HK-2 (cell line): Measurements from ENCODE around the gene TTF1.

Experiments
- DNase-seq: peaks from one replicate; pipeline ENCODE4 v3.0.0-alpha.2; 2018; ENCODE audit not compliant: unreplicated experiment

The TTF1 gene, protein sequence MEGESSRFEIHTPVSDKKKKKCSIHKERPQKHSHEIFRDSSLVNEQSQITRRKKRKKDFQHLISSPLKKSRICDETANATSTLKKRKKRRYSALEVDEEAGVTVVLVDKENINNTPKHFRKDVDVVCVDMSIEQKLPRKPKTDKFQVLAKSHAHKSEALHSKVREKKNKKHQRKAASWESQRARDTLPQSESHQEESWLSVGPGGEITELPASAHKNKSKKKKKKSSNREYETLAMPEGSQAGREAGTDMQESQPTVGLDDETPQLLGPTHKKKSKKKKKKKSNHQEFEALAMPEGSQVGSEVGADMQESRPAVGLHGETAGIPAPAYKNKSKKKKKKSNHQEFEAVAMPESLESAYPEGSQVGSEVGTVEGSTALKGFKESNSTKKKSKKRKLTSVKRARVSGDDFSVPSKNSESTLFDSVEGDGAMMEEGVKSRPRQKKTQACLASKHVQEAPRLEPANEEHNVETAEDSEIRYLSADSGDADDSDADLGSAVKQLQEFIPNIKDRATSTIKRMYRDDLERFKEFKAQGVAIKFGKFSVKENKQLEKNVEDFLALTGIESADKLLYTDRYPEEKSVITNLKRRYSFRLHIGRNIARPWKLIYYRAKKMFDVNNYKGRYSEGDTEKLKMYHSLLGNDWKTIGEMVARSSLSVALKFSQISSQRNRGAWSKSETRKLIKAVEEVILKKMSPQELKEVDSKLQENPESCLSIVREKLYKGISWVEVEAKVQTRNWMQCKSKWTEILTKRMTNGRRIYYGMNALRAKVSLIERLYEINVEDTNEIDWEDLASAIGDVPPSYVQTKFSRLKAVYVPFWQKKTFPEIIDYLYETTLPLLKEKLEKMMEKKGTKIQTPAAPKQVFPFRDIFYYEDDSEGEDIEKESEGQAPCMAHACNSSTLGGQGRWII

DNA sequence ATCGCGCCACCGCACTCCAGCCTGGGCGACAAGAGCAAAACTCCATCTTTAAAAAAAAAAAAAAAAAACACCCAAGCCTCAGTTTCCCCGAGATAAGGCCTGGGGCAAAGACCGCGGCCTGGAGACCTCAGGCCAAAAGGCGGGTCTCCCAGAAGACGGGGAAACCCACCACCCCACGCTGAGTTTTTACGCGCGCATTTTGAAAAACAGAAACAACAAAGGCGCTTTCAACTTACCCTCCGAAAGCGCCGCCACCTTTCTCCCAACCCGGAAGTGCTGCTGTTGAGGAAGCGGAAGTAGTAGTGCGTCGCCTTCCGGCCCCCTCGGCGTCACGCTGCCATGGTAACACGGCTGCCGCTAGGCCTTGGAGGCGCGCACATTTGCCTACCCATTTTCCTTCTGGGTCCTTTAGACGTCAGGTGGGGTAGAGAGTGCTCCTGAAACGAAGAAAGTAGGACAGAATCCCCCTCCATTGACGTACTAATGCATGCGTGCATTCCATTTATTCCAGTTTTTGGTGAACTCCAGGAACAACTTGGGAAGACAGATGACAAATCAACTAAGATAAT is at the start of gene TTF1:
TTF1 (minus strand) TSS at position 287 of the 569 bp plus-strand sequence. CDS start 4,019 bp downstream, outside the sequence.
- peak; percentile 83 for DNase-seq

DNA sequence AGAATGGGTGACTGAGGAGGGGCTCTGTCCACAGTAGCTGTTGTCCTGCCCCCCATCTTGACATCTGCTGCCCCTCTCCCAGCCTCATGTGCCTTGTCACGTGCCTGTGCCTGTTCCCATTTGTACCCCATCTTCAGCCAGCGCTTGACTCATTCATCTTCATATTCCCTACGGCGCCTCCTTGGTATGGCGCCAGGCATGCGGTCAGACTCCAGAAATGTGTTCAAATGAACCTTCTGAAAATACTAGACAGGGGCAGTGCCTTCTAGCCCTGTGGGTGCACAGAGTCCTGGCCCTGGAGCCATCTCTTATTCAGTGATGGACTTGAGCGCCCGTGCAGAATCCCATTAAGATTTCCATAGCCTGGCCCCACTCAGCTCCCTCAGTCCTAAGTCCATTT is 49.6 kb upstream of the TTF1 start:
- DNase-seq: no peak

DNA sequence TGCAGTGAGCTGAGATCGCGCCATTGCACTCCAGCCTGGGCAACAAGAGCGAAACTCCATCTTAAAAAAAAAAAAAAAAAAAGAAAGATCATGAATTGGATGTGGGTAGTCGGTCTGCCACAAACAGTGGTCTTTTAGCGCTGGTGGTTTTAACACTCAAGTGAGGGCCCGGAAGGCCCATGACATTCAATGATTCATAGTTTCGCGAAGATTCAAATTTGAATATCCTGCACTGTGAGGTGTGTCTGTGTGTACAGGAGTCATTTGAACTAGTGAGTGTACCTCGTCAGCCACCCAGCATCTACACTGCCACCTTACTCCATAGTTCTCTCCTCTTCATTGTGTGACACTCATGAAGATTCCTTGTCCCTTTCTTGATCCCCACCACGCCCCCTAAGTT is 44.6 kb upstream of the TTF1 start:
- DNase-seq: no peak

DNA sequence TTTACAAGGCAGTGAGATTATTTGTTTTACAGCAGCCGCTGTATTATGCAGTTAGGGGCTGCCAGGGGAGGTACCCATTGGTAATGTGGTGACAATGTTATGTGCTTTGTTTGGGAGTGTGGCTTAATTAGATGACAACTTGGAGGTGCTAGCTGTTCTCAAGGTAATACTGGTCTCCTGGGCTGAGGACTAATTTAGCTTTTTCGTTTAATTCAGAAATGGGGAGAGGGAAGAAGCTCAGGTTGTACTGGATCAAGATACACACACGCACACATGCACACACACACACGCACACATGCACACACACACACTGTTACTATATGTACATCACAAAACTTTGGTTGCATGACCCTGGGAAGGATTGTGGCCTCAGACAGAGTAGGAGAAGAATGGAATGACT is 41.3 kb upstream of the TTF1 start:
- no peak for DNase-seq

DNA sequence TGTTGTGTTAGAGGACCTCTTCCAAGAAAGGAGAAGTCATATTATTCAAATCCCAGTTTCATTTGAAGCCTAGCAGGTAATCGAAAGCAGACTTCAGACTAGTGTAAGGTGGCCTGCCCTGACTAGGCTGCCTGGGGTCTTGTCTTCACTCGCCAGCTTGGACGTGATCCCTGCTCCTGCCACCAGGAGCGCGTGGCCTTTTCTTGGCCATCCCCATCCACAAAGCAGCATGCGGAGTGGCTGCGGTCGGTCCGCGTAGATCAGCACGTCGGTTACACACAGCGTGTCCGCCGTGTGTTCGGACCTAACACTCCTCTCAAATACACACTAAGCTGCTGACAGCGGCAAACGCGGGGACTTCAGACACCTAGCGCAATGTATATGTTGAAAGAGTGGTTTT is 40.7 kb upstream of the TTF1 start:
- DNase-seq: no peak

DNA sequence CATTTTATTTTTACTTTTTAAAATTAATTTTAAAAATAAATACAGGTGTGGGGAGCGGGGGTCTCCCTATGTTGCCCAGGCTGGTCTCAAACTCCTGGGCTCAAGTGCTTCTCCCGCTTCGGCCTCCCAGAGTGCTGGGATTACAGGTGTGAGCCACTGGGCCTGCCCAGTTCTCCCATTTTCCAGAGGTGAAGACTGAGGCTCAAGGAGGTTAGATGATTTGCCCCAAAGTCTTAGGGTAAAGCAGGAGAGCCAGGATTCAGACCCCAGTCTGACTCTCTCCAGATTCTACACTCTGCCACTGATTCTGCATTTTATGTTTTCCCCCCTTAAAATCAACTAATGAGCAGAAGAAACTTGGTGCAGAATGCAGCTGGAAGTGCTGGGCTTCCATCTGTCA is 40.2 kb upstream of the TTF1 start:
- no peak for DNase-seq

DNA sequence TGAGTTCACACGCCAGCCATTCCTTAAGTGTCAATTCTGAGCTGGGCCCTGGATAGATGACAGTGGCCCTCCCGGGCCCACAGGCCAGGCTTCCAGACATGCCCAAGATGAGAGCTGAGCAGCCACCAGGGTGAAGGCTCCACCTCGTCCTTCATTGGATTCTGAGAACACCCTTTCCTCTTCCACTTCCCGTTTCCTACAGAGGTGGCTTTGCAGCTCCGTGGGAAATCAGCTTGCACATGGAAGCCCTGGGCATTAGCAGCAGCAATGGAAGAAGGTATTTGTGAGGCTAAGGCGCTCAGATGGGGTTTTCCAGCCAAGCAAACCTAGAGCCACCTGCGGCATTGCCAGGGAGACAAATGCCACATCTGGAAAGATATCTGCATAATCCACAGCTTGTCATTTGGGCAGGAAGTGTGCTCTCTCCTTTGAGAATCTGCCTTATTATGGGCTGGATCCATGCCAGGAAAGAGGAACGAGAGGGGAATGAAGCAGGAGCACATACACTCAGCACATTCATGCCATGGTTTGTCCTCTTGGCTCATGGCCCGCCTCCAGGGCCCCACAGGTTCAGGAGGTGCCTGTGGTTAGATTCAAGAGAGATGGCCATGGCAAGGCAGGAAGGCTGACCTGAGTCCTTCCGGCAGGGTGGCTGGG is 37.4 kb upstream of the TTF1 start:
- no peak for DNase-seq

DNA sequence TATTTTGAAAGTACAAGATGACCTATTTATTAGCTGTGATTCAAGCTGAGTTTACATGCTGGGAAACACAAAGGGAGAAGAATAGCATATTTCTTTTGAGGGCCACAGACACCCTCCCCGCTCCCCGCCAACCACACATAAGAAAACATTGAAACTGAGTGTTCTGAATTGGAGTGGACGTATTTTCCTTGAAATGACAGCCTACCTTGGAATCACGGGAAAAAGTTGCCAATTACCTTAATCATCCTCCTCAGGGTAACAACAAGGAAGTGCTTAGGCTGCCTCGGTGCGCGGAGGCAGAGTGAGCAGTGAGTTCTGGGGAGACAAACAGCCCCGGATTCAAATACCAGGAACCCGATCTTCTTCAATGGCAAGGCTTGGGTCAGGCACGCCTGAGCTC is 34.8 kb upstream of the TTF1 start:
- no peak for DNase-seq

DNA sequence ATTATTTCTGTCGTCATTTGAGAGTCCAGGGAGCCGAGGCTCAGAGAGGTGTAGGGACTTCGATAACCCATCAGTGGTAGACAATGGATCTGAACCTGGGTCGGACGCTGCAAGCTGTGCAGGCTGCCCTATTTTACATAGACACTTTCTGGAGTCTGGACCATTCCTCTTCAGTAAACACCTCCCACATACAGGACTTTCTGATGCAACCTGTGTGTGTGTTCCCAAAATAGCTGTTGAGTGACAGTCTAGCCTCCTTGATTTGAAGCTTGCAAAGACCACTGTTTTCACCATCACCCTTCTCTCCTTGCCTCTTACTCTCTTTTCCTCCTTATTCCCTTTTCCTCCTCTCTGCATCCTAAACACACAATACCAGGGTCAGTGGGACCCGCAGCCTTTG is 34.1 kb upstream of the TTF1 start:
- DNase-seq: no peak

DNA sequence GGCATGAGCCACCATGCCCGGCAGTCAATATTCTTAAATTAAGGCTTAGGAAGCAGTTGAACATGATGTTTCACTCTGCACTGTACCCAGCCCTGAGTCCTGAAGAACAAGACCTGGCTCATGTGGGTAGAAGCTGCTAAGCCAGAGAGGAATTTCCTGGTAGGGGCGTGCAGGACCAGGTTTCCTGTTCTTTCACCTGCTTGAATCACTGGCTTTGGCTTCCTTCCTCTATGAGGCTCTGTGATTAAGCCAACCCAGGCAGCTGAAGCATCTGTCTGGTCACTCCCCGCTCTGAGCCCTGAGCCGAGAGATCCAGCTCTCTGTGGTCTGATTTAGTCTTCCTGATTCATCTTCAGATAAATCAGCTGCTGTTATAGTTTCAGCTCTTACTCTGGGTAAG is 32.5 kb upstream of the TTF1 start:
- DNase-seq: no peak

DNA sequence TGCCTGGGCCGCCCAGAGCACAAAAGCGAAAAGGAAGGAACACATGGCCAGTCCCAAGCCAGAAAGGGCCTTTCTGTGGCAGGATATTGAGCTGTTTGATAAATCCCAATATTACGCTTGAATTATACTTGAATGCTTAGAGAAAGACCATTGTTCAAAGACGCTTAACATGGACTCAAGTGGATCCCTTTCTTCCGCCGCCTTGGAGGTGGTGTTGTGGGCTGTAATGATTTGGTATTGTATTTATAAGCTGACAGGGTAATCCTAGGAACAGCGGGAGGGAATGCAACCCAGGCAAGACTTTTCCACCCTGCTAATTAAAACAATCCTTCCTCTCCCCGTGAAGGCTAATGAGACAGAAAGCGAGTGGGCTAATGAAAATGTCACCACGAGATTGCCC is 28.2 kb upstream of the TTF1 start:
- no peak for DNase-seq

DNA sequence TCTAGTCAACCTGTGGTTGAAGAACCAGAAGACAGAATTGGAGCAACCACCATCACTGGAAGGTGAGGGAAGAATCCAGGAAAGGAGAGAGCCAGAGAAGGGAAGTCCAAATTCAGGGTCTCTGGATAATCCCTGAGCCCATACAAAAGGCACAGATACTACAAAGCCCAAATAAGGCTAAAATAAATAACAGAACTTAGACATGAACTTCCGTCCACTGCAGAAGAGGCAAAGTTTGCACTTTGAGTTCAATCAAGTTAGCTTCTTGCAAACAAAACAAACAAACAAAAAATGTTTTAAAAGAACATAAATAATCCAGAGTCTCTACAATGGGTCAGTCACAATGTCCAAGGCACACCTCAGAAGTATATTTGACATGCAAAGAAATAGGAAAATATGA is 24.4 kb upstream of the TTF1 start:
- no peak for DNase-seq

DNA sequence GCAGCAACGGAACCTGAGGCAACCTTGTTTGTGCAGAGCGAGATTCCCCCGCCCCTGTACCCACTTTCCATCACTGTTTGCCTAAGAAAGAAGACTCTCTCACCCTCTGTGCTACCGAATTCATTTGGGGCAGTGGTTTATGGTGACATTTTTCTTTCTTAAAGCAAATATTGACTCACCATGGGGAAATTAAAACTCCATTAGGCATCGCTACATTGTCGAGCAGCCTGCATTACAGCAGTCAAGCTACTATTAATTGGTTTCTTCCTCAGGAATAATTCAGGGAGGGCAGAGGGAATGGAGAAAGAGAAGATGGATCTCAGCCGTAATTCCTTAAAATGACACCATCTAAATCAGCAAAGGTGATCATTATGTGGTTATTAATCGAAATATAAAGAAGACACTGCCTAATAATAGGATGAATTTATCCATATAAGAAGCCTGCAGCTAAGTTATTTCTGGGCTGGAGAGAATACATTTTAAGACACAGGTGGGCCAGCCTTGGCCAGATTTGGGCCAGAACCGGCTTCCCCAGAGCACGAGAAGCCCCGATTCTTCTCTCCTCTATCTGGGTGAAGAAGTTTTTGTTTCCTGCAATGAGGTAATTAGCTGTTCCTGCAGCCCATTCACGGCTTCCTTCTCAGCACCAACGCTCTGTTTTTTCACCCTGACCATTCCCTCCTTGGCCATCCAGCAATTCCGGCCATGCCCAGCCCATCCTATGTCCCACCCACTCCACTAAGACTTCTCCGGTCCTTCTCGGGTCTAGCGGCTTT is 20.2 kb upstream of the TTF1 start:
- DNase-seq: no peak

DNA sequence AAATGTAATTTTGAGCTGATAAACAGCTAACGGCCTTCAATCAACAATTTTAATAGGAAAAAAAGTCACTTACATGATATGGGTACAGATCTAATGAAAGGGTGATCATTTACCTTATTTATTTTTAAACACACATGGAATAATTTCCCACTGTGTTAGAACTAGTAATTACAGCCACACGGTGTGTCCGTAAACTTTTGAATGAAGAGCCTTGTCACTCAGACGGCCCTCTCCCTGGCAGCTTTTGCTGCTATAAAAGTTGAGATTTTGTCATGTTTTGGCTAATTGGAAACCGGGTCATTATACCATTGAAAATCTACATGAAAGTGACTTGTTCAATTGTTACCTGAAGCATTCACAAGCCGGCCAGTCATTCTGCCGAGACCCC is 19.0 kb upstream of the TTF1 start:
- no peak for DNase-seq

DNA sequence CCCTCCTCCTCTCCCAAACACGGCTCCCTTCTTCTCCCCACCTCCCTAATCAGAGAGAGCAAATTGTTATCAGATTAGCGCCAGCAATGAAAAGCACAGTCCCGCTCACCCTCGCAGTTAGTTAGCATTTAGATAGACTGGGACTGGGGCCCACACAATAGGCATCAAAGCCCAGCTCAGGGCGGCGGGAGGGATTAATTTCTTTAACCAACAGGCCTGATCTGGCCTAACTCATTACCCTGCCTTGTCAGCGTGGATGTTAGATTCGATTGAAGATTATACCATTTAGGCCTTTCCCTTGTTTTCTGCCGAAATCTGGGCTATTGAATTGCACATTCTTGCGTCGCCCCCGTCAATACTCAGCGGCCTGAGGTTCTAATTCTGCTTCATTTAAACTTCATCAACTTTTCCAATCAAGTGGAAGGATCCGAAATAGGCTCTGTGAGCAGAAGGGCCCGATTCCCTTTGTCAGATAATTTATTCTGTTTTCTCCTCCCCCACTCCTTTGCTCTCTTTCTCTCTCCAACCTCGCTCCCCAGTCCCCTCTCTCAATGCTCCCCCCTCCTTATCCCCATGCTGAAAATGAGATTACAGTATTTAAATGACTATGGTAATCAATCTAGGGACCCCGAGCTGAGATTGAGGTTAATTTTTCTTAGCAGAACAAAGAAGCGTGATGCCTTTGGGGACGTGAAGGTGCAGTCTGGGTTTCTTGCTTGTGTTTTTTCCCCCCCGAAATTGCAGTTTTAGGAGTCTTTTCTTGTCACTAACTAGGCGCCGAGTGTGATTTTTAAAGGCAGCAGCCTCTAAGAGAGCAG is 18.4 kb upstream of the TTF1 start:
- DNase-seq: no peak

DNA sequence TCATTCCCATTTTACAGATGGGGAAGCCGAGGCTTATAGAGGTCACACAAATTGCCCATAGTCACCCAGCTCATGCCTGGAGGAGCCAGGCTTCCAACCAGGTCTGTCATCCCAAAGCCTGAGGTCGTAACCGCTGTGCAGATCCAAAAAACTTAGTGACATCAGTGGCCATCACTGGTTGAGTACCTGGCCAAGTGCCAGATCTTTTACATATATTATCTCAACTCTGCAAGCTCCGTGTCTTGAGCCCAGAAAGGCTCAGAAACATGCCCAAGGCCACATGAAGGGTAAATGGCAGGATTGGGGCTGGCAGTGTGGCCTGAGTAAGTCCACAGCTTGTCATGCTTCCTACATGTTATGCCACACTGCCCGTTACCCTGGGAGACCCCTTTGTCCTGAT is 16.9 kb upstream of the TTF1 start:
- DNase-seq: no peak

DNA sequence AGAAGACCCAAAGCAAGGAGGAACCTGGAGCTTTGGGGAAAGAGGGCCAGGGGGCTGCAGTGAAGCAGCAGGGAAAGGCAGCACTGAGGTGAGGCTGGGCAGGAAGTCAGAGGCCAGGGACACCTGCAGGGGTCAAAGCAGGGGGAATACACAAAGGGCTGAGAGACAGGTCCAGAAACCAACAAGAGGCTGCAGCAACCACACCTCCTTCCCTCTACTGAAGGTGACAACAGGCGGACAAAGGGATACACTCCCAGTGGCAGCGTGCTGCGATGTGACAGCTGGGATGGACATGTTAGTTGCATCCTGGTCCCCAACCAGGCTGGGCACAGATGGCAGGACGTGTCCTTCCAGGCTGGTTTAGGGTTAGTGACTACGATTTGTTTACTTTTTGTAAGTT is 15.9 kb upstream of the TTF1 start:
- DNase-seq: no peak

DNA sequence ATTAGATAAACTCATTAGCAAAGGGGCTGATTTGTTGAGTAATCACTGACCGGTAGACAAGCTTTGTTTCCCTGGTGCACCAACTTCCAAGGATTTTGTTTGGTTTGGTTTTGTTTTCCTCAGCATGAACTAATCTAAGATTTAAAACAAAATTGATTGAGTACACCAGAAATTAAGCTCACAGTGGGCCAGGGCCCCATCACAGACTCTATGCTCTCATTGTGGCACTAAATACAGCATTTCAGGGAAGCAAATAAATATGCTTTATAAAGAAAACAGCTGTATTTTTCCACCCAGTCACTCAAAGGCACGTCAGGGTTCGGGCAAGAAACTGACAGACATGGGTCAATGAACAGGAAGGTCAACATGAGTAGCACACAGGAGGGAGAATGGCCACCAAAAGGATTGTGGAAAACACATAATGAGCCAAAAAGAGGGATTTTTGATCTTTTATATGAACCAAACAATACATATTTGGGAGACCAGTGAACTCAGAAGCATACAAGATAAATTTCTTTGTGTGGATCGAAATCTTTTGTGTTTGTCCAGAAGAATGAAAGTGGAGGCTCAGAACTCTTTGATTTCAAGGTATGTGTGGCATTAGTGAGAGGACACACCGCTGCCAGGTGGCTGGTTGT is 12.2 kb upstream of the TTF1 start:
- no peak for DNase-seq

DNA sequence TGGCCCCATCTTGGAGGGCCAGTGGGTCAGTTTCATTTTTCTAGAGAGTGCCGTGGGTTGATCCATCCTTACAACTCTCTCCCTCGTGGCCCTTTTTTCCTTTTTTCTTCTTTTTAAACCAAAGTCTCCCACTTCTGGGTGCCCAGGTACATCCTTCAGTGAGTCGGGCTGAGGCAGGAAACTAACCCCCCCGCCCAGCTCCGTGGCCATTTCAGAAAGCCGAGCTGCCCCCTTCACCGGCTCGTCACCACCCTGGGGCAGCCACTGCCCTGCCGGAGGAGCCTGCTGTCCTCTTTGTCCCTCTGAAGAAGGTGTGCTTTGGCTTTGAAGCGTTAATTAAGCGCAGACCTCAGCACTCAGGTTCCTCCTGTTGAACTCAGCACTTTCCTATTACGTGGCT is 8.5 kb upstream of the TTF1 start:
- no peak for DNase-seq

DNA sequence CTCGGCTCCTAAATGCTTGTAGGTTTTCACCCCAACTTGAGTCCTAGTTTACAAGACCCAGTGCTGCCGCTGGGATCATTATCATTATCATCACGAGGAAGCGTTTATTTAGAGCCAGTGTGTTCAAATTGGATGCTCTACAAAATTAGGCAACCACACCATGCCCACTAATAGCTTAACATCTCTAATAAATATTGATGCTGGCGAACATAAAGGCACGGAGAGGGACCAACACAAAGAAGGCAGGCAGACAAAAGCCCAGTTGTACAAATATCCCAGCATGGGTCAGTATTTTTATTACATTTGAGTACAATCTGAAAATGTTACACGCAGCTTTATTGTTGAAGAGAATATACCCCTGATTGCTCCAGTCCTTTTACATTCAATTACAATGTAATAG is 8.1 kb upstream of the TTF1 start:
- no peak for DNase-seq
